Stimulated activated CD4-positive, alpha-beta T cell treated with anti-CD3 and anti-CD28 coated beads, Interleukin-15, amount 100 ng/mL, for 24 hours (primary cell): ENCODE measurements around the gene EFCC1.

Source experiments
- DNase-seq: peaks from one replicate; pipeline ENCODE4 v3.0.0-alpha.2; 2020

EFCC1 gene

DNA sequence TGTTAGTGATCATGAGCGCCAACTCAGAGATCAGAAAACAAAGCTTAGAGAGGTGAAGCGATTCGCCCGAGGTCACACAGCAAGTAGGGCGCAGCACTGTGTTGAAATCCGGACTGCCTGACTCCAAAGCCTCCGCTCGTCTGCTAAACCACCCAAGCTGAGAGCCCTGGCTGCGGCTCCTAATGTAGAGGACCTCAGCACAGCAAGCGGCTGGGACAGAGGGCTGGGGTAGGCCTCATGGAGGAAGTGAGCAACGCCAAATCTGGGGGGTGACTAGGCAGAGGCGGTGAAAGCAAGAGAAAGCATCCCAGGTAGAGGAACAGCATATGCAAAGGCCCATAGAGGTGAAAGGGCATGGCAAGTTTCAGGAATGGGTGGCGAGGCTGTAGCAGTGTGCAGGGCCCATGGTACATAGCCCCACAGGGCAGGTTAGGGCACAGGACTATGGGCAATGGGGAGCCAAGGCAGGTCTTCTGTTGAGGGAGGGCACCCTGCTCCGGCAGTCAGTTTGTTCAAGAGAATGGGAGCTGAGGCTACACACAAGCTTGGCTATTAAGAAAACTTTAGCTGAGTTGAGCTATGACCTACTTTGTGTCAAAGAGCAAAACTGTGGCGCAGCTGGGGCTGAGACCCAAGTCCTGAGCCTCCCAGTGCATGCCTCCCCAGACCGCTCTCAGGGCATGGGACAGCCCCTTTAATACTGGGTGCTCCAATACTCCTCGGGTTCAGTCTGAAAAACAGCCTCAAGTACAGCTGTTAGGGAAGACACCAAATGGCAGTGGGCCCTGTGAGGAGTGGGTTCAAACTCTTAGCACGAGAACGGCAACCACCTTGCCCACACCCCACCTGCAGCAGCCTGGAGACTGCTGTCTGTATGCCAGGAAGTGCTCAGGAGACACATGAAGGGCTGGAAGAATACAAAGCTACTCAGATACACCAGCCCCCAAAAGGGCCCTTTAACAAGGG, 6.2 kb upstream of the EFCC1 start:
- no peak for DNase-seq

DNA sequence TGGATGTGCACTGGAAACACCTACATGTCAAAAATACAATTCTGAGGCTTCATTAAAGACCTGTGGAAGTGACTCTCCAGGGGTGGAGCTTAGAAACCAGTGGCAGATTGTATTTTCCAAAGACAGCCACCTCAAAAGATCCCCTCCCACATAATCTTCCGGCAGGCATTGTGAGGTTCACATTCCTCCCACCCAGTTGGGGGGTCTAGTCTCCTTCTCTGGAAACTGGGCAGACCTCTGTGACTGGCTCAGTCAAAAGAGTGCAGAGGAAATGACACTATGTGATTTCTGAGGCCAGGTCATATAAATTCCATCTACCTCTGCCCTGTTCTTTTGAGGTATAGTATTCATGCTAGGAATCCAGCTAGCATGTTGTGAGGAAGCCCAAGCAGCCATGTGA, 5.4 kb upstream of the EFCC1 start:
- DNase-seq = peak; percentile 33

DNA sequence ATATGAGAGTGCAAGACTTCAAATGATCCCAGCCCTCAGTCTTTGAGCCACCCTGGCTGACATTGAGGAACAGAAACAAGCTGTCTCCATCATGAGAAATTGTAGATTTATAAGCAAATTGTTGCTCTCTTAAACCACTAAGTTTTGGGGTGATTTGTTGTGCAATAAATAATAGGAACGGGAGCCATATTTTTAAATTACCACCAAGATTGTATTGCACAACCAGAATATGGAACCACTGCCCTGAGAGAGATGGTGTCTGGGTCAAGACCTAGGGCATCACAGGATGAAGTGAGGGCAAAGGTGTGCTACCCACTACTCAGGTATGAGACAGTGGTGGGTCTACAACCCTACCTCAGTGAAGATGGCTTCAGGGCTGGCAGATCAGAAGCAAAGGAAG, 4.9 kb upstream of the EFCC1 start:
- no peak for DNase-seq

DNA sequence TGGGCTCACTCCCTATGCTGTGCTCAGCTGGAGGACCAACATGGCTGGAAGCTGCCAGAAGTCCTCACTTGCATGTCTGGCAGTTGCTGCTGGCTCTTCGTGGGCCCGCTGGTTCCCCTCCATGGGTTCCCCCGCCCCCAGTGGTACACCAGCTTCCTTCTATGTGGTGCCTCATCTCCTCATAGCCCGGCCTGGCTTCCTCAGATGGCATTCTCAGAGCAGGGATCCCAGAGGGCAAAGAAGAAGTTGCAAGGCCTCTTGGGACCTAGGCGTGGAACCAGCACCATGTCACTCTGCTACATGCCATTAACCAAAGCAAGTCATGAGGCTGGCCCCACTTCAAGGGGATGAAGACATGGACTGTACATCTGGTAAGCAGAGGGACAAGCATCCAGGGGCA, 4.4 kb upstream of the EFCC1 start:
- DNase-seq = no peak

DNA sequence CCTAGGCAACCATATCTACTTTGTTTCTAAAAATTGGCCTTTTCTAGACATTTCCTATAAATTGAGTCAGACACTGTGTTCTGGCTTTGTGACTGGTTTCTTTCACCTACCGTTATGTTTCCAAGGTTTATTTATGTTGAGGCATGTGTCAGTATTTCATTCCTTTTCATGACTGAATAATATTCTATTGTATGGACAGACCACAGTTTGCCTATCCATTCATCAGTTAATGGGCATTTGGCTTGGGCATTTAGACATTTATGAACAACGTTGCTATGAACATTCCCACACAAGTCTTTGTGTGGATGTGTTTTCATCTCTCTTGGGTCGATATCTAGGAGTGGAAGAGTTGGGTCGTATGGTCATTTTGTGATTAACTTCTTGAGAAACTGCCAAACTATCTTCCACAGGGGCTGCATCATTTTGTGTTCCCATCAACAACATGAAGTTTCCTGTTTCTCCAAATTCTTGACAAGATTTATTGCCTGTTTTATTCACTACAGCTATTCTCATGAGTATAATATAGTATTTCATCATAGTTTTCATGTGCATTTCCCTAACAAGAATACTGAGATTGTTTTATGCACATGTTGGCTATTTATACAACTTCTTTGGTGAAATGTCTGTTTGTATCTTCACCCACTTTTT, 3.5 kb upstream of the EFCC1 start:
- DNase-seq = no peak

DNA sequence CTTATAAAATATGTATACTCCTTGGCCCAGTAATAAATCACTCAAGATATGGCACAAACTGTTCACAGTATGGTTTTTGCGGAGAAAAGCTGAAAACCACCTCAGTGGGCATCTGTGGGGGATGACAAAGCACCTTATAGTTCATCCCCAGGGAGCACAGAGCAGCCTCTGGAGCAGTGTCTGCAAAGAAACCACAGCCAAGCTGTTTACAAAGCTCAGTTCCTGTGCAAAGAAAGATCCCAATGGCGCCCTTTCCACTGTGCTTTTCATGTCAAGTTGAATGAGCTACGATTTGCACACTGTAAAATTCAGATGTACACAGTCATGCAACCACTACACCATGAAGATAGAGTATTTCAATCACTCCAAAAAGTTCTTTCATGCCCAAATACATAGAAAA, 2.5 kb upstream of the EFCC1 start:
- no peak for DNase-seq

DNA sequence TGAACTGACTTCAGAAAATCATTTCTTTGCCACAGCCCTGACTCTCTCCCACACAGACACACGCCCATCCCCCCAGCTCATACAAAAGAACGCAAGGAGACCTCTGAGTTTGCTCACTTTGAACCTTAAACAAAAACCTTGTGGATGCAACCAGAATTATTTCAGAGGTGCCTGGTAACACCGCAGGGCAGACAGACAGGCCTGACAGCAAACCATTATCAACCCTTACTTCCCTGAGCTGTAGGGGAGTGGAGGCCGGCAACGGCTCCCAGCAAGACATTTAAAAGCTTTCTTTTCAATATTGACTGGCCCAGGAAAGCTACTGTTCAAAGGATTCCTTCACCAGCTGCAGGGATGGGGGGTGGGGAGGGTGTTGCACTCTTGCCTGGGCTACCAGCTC, 2.0 kb upstream of the EFCC1 start:
- DNase-seq = no peak

DNA sequence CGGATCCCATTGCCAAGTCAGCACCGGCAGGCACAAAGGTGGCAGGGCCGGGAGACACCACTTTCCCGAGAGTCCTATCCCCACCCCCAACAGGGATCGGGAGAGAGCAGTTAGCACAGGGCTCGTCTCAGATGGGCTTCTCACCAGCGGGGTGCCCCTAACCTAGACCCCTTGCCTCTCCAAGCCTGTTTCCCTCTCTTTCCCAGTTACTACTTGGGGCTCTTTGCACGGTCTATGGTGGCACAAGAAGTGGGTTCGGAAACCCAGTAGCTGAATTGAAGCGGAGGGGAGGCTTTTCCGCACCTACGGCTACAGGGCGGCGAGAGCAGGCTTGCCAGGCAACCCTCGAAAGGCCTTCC, 383 bp upstream of the EFCC1 start:
- DNase-seq = no peak

DNA sequence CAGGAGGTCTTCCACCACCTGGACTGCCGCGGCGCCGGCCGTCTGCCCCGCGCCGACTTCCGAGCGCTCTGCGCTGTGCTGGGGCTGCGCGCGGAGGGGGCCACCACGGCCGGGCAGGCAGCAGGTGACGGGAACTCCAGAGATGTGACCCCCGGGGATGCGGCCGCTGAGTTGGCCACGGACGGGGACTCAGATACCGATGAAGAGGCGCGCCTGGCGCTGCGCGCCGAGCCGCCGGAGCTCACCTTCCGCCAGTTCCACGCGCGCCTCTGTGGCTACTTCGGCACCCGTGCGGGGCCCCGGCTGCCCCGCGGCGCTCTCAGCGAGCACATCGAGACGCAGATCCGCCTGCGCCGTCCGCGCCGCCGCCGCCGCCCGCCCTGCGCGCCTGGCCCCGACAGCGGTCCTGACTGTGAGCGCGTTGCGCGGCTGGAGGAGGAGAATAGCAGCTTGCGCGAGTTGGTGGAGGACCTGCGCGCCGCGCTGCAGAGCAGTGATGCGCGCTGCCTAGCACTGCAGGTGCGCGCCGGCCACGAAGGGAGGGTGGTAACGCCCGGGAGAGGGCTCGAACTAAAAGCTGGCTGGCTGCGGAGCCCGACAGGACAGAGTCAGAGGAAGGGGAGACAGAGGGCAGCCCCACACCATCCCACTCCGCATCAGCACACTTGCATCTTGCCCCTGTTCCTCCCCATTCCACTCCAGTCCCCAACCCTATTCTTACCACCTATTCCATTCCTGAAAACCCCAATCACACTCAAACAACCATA, 885 bp downstream of the EFCC1 start:
- DNase-seq = peak; percentile 67

DNA sequence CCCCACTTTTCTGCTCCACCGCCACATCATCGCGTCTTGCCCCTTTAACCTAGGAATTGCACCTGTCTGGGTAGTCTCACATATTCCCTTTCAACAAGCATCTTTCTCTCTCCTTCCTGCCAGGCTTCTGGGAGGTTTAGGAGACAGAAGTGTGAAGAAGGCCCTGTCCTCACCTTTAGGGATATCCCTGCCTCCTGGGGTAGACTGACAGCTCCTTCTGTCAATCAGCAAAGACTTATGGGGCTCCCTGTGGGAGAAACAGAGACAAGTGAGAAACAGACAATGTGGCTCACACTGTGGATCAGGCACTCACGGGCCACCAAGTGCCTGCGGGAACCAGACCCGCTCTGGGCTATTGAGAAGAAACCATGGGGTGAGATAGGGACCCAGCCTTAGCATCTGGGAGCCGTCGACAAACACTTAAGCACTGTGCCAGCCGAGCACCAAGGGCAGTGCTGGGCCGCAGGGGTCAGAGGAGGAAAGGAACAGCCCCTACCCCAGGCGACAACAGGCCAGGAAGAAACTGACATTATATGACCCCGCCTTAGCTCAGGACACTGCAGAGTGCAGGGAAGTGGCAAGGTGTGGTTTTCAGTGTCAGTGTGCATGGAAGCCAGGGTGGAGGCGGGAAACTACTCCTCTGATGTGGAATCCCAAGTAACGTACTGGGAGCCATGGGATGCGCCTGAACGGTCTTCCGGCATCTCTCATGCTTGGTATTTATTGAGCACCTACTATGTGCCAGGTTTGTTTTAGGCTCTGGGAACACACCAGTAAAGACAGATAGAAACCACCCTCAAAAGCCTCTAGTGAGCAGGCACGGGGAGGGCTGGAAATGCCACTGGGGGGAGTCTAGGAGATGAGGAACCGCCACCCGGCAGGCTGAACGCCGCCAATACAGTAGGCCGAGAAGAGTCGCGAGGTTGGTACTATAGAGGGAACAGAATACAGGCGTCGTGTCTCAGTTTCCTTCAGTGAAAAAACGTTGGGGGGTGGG, 1.8 kb downstream of the EFCC1 start:
- DNase-seq = no peak

DNA sequence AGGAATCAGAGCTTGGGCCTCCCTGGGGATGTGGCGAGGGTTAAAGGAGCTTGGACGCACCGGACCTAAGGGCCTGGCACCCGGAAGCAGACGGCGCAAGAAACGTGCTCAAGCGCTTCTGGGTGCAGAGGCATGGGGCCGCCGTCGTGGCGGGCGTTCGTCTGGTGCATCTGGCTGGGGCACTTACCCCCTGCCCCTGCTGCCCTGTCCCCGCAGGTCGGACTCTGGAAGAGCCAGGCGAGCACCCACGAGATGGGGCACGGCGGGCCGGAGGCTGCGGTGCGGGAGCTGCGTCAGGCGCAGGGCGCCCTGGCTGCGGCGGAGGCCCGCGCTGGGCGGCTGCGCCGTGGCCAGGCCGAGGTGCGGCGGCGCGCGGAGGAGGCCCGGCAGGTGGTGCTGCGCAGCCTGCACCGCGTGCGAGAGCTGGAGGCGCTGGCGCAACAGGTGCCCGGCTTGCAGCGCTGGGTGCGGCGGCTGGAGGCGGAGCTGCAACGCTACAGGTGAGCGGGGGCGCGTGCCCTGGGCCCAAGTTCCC, 2.5 kb downstream of the EFCC1 start:
- peak; percentile 62 for DNase-seq

DNA sequence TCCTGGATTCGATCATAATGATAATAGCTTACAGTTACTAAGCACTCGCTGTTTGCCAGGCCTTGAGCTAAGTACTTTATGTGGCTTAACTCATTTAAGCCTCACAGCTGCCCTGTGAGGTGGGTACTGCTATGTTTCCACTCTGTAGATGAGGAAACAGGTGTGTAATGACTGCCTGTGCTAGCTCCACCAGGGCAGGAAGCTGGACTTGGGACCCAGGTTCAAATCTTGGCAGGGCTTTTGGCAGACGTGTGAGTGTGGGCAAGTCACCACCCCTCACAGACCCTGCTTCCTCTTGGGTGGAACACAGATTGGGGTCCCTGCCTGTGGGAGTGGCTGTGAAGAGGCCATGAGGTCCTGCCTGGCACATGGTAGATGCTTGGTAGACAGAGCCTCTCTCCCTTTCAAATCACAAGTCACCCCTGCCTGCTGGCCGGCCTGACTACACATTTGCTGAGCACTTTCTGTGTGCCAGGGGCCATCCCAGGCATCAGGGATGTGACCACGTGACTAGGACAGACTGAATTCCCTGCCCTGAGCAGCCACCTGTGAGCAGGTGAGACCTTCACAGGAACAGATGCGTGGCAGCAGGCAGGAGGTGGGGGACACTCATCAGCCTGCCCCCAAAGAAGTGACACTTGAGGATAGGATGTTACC, 3.7 kb downstream of the EFCC1 start:
- no peak for DNase-seq

DNA sequence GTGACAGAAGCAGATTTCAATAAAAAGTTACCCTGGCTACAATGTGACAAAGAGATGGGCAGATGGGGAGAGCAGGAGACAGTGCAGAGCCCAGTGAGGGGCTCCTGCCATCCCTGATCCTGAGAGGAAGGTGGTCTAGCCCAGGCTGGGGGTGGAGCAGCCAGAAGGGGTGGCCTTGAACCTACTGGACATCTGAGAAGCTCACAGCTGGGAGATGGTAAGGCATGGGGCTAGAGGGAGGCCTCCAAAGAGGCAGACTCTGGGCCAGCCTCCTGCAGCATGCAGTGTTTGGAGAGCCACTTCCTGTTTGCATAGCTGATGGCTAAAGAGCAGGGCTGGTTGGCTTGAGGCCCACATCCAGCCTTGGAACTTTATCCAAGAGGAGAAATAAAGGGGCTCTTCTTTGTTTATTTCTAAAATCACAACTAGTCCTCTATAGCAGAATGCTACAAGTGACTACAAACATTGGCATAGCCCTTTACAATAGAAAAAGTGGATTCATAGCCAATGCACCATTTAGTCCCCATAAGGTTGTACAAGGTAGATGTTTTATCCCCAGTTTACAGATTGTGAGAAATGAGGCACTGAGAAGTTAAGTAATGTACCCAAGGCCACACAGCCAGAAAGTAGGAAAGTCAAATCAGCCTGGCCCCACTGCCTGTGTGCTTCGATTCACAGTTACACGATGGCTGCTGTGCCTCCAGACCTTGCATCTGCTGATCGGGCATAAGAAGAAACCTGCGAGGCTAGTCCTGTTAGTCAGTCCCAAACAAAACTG, 4.6 kb downstream of the EFCC1 start:
- no peak for DNase-seq

DNA sequence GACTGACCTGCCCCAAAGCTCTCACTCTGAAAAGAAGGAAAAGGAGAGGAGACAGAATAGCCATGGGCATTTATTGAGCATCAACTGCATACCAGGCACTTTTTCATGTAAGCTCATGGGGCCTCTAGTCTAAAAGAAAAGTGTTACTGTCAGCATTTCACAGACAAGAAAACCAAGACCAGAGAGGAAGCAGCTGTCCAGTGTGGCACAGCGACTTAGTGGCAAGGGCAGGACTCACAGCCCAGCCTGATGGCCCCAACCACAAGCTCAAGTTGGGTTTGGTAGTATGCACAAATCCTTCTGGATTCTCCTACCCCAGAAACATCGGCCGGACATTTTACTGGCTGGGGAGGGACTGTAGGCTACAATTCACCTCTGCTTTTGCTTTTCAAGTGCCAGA, 5.8 kb downstream of the EFCC1 start:
- no peak for DNase-seq

DNA sequence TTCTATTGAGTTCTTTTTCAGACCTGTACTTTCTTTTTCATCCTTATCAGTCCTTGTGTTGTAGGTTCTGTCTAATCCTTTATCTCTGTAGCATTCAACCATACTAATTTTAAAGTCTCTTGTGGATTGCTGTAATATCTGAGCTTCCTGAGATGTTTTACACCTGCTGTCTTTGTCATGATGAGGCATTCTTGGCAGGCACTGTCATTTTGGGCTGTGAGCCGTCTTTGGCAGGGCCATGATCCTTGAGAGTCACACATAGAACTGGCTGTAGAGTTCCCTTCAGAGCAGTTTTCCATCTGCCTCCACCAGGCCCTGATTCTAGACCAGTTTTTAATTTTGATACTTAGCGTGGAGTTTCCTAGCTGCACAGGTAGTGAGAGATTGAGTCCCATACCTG, 6.7 kb downstream of the EFCC1 start:
- DNase-seq = no peak

DNA sequence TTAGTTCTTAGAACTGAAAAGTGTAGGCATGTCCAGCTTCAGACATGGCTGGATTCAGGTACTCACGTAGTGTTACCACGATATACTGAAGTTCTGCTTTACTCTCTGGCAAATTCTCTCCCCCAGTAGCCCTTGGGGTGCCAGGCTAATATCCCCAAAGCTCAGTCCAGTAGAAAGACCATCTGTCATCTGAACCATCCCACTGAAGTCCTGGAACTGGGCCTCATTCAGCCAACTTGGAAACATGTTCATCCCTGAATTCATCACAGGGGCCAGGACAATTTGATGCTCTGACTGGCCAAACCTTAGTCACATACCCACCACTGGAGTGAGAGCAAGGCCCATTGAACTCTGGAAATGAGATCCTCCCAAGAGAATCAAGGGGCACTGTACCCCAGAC, 8.2 kb downstream of the EFCC1 start:
- no peak for DNase-seq

DNA sequence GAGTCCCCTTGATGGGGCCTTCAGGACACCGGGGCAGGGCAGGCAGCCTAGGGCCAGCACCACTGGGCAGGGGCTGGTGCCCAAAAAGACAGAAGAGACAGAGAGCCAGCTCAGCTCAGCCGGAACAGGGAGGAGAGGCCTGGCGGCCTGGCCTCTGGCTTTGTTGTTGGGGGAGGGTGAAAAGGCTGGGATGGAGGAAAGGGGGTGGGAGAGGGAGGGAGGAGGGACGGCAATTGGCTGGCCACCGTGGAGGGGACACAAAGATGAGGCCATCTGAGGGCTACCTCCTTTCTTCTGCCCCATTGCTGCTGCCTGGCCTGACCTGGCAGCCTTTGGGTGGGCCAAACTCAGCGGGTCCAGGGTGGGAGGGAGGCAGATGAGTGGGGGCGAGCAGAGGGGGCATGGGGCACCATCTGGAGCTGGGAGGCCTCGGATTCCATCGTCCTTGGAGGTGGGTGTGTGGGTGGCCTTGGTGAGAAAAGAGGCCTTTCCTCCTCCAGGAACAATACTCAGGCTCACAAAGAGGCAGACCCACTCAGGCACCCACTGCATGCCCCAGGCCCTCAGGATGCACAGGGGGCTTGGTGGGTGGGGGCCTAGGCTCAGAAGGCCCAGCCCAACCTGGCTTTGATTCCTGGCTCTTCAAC, 9.3 kb downstream of the EFCC1 start:
- DNase-seq = no peak

DNA sequence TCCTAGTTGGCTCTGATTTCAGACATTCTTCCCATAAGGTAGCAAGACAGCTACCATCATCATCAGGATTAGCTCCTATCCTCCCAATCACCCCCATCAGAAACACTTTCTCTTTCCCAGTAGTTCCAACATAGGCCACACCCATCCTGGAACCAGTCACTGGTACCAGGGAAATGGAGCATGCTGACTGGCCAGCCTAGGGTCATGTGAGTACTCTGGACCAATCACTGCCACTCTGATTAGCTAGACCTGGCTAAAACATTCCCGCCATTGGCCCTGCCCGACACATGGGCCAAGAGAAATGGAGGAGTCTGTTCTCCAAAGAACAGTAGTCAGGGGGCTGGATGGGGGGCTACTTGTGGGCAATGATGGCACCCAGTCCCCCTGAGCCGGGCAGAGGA, 12.4 kb downstream of the EFCC1 start:
- no peak for DNase-seq

DNA sequence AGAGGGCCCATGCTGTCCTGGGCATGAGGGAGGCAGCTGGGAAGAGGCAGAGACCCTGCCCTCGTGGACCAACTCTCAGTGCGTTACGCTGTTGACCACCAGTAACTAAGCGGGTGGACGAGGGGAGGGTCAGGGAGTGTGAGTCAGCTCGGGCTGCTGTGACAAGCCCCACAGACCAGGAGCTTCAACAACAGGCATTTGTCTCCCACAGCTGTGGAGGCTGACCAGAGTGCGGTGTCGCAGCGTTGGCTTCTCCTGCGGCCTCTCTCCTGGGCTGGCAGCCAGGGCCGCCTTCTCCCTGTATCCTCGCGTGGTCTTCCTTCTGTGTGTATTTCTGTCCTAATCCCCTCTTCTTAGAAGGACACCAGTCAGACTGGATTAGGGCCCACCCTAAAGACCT, 13.0 kb downstream of the EFCC1 start:
- DNase-seq = no peak

DNA sequence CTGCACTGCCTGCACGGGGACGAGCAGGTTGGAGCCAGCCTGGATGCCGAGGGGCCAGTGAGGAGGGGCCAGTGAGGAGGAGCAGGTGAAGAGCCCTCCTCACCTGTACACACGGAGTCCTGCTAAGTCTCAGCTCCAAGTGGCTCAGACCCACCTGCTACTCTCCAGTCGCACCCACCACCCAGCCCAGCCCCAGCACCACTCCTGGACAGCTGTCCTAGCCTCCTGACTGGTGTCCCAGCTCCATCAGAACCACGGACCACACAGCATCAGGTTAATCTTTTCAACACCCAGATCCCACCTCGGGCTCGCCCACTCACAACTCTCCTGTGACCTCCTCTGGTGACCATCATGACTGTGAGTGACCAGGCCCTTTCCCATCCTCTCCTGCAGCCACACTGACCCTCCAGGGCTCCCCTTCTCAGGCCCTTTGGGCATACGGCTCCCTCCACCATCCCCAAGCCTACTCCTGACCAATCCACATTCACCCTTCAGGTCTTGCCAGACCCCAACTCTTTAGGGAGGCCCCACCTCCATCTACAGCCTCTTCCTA, 13.8 kb downstream of the EFCC1 start:
- no peak for DNase-seq
